ENCODE measurements around the gene MESP2. TPM values are rescaled to one million over a fixed set of nuclear protein-coding genes. Genes with fewer than 3 reads are reported as not detected.

MESP2 gene
- total and polyA plus RNA-seq, 2 experiments from 2014 or later = 0.30 TPM; not detected in 1

DNA sequence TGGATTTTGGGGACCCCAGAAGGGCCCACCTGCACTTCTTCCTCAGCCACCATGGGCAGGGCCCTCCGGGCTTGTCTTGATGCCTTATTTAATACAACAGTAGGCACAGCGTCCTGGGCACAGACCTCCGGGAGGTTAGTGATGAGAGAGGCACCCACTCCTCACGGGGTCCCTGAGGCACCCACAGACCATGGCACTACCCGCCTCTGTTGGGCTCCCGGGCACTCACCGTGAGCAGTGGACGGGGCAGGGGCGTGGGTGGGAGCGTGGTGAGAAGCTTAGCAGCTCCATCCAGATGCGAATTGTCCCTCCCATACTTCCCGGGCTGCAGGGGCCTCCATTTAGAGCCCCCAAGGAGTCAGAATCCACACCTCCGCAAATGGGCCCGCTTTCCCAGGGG, 317 bp upstream of the MESP2 start:
- Histone ChIP-seq H3K27me3 (no peaks in the 10 kb centered on the region), H3K36me3 (replicated peaks; ENCODE audit: insufficient read depth, low read depth) (no peaks in the 10 kb centered on the region), H3K79me2 (no peaks in the 10 kb centered on the region), H3K4me3 (no peak overlapping the region), H3K9me2 (replicated peaks; ENCODE audit: insufficient read depth) (no peaks in the 10 kb centered on the region), H3K4me1 (ENCODE audit: insufficient read depth) (peaks cover 8% of the 10 kb centered on the region), H4K20me1 (ENCODE audit: insufficient read depth, poor library complexity, severe bottlenecking) (no peaks in the 10 kb centered on the region), H3K4me2 (peak overlapping the region; percentile 89), H3K27ac (no peak overlapping the region), H3K9me3 (ENCODE audit: low read depth) (no peaks in the 10 kb centered on the region), H2AFZ (peak overlapping the region; percentile 55)
- DNase-seq (ENCODE audit: low spot score) = no peak
- WGBS (ENCODE audit: low lambda C conversion rate, missing lambda C conversion rate) = 90% methylated on average over 12 of the region's 14 CpGs
- TF ChIP-seq CTCF (IDR thresholded peaks at IDR 0.05; ENCODE audit: poor library complexity) (no peak), EZH2 (IDR thresholded peaks at IDR 0.05; ENCODE audit: borderline replicate concordance) (no peak), EZH2phosphoT487 (IDR thresholded peaks at IDR 0.05; ENCODE audit: low read depth, severe bottlenecking, unreplicated experiment) (no peak)

DNA sequence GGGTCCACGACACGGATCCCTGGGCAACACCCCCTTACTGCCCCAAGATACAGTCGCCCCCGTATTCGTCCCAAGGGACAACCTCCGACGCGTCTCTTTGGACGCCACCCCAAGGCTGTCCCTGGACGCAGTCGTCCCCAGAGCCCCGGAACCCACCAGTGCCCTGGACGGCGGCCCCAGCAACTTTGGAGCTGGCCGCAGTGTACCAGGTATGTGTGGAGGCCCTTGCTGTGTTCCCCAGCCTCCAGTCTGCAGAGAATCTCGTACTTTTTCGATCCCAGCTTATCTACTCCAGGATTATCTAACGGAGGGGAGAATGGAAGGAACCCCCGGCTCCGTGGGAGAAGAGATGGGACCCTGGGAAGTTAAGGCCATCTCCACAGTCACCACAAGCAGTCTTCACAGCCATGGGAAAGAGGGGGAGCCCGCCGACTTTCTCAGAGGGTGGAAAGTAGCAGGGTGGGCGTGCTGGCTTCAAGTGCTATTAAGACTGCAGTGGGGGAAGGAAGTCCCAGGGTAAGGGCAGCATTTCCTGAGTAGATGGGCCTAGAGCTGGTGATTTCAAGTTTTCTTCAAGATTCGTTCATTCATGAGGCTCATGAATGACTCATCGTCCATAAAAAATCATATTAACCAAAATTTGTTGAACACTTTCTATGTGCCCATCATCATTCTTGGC, 1.1 kb downstream of the MESP2 start:
- Histone ChIP-seq H3K9me2 (replicated peaks; ENCODE audit: insufficient read depth) (no peaks in the 10 kb centered on the region), H3K4me1 (ENCODE audit: insufficient read depth) (peaks cover 17% of the 10 kb centered on the region), H3K27ac (no peak overlapping the region), H3K27me3 (no peaks in the 10 kb centered on the region), H3K79me2 (no peaks in the 10 kb centered on the region), H3K4me3 (no peak overlapping the region), H2AFZ (no peak overlapping the region), H3K36me3 (replicated peaks; ENCODE audit: insufficient read depth, low read depth) (no peaks in the 10 kb centered on the region), H3K9me3 (ENCODE audit: low read depth) (no peaks in the 10 kb centered on the region), H4K20me1 (ENCODE audit: insufficient read depth, poor library complexity, severe bottlenecking) (no peaks in the 10 kb centered on the region), H3K4me2 (peak overlapping the region; percentile 89)
- 82% methylated on average over 25 of the region's 25 CpGs for WGBS (ENCODE audit: low lambda C conversion rate, missing lambda C conversion rate)
- TF ChIP-seq EZH2 (IDR thresholded peaks at IDR 0.05; ENCODE audit: borderline replicate concordance) (no peak), CTCF (IDR thresholded peaks at IDR 0.05; ENCODE audit: poor library complexity) (no peak), EZH2phosphoT487 (IDR thresholded peaks at IDR 0.05; ENCODE audit: low read depth, severe bottlenecking, unreplicated experiment) (no peak)
- DNase-seq (ENCODE audit: low spot score) = no peak

- no peak overlapping the region for H3K27ac ChIP-seq
- 92% methylated on average over 10 of the region's 10 CpGs for WGBS (ENCODE audit: low lambda C conversion rate, missing lambda C conversion rate)
Observed at GRCh38 chr15:89777782-89778380, 1.7 kb downstream of the MESP2 start.

More at GRCh38 chr15:89777782-89778380, 1.7 kb downstream of the MESP2 start:
- Histone ChIP-seq H2AFZ (no peak overlapping the region), H3K9me3 (ENCODE audit: low read depth) (no peaks in the 10 kb centered on the region), H3K4me3 (no peak overlapping the region), H3K9me2 (replicated peaks; ENCODE audit: insufficient read depth) (no peaks in the 10 kb centered on the region), H3K4me2 (no peak overlapping the region), H3K36me3 (replicated peaks; ENCODE audit: insufficient read depth, low read depth) (no peaks in the 10 kb centered on the region), H3K4me1 (ENCODE audit: insufficient read depth) (peaks cover 21% of the 10 kb centered on the region), H3K79me2 (no peaks in the 10 kb centered on the region), H3K27me3 (no peaks in the 10 kb centered on the region), H4K20me1 (ENCODE audit: insufficient read depth, poor library complexity, severe bottlenecking) (no peaks in the 10 kb centered on the region)
- no peak for TF ChIP-seq EZH2phosphoT487 (IDR thresholded peaks at IDR 0.05; ENCODE audit: low read depth, severe bottlenecking, unreplicated experiment)
- no peak for TF ChIP-seq CTCF (IDR thresholded peaks at IDR 0.05; ENCODE audit: poor library complexity)
- no peak for TF ChIP-seq EZH2 (IDR thresholded peaks at IDR 0.05; ENCODE audit: borderline replicate concordance)
- no peak for DNase-seq (ENCODE audit: low spot score)

Data from hepatocyte (in vitro differentiated cells).